ENCODE measurements around the gene SERPING1.

DNA sequence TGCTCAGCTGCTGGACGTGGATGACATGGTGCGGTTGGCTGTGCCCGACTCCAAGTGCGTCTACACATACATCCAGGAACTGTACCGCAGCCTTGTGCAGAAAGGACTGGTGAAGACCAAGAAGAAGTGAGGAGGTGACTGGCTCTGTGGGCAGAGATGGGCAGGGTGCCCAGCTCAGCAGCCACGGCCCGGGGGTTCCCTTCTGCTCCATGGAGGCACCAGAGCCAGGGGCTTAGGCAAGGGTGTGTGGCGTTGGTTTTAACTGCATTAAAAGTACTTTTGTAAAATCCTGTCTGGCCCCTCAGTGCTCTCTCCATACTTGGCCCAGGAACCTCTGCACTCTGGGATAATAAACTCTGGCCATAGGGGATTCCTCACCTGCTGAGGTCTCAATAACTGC is 47.5 kb upstream of the SERPING1 start:
- no peak for TF ChIP-seq EZH2 (IDR thresholded peaks at IDR 0.05; ENCODE audit: borderline replicate concordance, insufficient read depth, low read length, poor library complexity, severe bottlenecking)
- TF ChIP-seq, protein P1, sequence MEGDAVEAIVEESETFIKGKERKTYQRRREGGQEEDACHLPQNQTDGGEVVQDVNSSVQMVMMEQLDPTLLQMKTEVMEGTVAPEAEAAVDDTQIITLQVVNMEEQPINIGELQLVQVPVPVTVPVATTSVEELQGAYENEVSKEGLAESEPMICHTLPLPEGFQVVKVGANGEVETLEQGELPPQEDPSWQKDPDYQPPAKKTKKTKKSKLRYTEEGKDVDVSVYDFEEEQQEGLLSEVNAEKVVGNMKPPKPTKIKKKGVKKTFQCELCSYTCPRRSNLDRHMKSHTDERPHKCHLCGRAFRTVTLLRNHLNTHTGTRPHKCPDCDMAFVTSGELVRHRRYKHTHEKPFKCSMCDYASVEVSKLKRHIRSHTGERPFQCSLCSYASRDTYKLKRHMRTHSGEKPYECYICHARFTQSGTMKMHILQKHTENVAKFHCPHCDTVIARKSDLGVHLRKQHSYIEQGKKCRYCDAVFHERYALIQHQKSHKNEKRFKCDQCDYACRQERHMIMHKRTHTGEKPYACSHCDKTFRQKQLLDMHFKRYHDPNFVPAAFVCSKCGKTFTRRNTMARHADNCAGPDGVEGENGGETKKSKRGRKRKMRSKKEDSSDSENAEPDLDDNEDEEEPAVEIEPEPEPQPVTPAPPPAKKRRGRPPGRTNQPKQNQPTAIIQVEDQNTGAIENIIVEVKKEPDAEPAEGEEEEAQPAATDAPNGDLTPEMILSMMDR (IDR thresholded peaks at IDR 0.05; ENCODE audit: poor library complexity, severe bottlenecking) = no peak
- TF ChIP-seq, protein P2, sequence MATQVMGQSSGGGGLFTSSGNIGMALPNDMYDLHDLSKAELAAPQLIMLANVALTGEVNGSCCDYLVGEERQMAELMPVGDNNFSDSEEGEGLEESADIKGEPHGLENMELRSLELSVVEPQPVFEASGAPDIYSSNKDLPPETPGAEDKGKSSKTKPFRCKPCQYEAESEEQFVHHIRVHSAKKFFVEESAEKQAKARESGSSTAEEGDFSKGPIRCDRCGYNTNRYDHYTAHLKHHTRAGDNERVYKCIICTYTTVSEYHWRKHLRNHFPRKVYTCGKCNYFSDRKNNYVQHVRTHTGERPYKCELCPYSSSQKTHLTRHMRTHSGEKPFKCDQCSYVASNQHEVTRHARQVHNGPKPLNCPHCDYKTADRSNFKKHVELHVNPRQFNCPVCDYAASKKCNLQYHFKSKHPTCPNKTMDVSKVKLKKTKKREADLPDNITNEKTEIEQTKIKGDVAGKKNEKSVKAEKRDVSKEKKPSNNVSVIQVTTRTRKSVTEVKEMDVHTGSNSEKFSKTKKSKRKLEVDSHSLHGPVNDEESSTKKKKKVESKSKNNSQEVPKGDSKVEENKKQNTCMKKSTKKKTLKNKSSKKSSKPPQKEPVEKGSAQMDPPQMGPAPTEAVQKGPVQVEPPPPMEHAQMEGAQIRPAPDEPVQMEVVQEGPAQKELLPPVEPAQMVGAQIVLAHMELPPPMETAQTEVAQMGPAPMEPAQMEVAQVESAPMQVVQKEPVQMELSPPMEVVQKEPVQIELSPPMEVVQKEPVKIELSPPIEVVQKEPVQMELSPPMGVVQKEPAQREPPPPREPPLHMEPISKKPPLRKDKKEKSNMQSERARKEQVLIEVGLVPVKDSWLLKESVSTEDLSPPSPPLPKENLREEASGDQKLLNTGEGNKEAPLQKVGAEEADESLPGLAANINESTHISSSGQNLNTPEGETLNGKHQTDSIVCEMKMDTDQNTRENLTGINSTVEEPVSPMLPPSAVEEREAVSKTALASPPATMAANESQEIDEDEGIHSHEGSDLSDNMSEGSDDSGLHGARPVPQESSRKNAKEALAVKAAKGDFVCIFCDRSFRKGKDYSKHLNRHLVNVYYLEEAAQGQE (IDR thresholded peaks at IDR 0.05; ENCODE audit: borderline replicate concordance) = no peak
